ENCODE data around the gene SEPTIN11.
"Not testable (repeated sequence)": the region's sequence is repeated elsewhere in the genome, so short reads cannot be mapped to it uniquely, and the experiment has no call there.

Gene SEPTIN11

DNA sequence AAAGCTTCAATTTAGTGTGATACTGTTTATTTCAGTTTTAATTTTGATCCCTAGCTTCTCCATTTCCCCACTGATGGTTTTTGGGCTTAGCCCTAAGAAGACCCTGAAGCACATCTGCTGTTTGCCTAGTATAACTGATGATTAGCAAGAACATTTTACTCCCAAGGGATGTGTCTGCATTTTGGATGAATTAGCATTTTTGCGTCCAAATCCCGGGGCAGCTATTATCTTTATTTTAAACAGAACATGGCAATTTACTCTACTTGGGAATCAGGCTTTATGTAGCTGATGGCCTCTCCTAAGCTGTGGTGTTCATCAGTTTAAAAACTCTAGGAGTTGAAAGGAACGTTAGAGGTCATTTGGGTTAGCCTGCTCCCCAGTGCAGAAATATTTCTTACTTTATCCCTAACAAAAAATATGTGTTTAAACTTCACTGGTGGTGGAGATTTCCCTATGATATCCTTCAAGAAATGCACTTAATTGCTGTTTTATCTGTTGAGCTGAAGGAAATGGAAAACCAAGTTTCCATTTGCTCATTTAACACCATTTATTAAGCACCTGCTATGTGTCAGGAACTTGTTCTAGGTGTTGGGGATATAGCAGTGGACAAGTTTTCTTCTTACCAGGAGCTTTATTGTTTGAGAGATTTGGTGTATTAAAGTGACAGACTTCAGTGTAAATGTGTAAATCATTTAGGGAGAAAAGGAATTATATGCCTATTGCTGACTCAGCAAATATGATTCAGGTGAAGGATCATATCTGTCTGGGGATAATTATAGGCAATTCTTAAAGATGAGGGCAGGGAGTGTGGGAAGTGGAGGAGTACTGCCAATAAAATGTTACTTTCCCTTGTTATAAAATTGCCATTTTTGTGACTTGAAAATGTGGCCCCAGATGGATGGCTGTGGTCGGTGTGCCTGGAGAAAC lies 3.4 kb downstream of the SEPTIN11 start:
- no peak for DNase-seq

- DNase-seq: no peak
Observed at GRCh38 chr4:76953956-76954355, 4.4 kb downstream of the SEPTIN11 start.

DNA sequence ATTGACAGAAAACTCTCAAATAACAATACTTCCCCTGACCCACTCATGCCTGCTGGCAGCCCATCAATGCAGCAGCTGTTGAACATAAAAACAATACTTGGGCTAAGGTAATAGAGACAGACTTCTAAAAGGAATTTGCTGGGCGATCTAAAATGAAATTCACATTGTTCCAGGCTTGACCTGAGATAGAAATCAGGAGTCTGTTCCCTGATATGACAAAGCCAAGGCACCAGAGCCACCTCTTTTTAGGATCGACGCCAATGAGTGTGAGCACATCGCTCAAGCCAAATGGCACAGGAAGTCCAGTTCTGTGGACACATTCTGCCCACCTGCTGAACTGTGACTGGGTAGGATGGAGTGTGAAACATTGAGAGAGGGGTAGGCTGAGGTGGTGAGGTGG lies 4.9 kb downstream of the SEPTIN11 start:
- DNase-seq: no peak

DNA sequence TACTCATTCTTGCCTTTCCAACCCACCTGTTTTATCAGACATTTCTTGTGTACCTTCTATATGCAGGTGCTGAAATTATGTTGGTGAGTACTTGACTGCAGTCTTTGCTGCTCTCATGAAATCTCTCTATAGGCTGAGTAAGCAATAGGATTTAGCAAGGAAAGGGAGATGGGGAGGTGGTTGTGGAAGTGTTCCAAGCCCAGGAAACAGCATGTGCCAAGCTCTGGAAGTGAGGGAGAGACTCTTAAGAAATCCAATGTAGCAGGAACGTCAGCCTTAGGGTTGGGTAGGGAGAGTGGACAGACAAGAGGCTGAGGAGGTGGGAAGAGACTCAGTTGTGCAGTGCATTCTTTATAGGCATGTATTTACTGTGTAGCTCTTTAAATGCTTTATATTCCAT lies 5.6 kb downstream of the SEPTIN11 start:
- no peak for DNase-seq

GRCh38 chr4:76957004-76957738 lies 7.6 kb downstream of the SEPTIN11 start:
- DNase-seq: no peak

GRCh38 chr4:76958891-76959290 lies 9.3 kb downstream of the SEPTIN11 start:
- DNase-seq: no peak

- DNase-seq: no peak
Observed at GRCh38 chr4:76960014-76960413, 10.5 kb downstream of the SEPTIN11 start.

DNA sequence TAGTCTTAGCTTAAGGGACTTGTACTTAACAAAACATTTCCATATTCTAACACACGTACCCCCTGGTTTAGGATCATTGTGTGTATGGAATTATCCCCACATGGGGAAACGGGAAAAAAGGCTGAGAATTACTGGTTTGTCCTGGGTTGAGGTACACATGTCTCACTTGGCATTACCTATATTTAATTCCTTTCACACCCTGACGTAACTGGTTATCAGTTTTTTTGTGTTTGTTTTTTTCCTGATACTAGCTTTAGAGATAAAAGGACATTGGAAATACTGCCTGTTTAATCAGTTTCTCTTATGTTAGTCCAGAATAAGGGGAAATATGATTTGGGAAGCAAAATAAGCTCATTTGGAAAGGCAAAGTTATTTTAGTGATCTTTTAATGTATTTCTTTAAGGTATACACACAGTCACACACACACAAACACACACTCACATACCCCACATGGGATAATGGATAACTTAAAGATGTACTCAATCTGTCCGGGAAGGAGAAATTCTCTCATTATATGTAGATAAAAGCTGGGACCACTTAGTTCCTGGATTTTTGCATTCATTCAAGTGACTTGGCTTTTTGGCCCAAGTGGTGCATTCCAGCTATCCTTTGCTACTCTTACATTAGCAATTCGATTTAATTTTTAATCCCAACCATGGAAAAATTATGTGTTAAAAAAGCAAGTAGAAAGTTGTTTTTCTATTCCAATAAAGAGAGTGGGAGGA lies 13.0 kb downstream of the SEPTIN11 start:
- DNase-seq: no peak

DNA sequence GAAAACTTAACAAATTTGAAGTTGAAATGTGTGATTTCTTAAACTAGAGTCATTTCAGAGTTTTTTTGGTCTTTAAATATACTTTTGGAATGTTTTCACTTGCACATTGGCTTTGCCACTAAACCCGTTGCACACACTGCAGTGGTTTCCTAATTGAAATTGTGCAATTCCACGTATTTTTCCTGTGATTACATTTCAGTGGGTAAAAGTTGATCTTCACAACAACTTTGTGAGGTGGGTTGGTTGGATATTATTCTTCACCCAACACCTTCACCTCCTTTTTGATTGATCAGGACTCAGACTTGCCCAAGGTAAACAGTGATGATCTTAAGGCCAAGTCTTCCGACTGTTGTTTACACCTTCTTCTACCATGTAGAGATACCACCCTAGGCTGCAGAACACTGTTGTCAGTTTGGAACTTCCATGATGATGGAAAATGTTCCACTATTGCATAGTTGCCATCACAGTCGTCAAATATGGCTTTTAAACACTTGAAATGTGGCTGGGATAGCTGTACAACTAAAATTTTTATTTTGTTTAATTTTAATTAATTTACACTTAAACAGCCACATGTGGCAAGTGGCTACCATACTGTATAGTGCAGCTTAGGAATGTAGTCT lies 13.7 kb downstream of the SEPTIN11 start:
- DNase-seq: no peak

- DNase-seq: not testable (repeated sequence)
Observed at GRCh38 chr4:76963927-76964326, 14.4 kb downstream of the SEPTIN11 start.

DNA sequence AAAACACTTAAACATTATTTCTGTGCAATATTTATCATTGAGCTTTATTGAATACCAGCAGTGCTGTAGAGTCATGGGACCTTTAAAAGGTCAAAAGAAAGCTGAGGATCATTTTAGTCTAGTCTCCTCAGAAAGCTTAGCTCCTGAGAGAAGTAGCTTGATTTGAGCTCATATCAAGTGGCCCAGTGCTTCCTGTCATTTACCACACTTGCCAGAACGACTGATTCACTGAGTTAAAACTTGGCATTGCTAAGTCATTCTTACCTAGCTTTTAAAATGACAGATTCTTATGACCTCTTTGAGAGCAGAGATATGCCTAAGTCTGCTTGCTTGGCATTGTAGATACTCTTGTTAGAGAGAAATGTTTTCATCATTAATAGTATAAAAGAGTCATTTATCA lies 15.2 kb downstream of the SEPTIN11 start:
- no peak for DNase-seq

GRCh38 chr4:76965866-76966579 lies 16.5 kb downstream of the SEPTIN11 start:
- no peak for DNase-seq

DNA sequence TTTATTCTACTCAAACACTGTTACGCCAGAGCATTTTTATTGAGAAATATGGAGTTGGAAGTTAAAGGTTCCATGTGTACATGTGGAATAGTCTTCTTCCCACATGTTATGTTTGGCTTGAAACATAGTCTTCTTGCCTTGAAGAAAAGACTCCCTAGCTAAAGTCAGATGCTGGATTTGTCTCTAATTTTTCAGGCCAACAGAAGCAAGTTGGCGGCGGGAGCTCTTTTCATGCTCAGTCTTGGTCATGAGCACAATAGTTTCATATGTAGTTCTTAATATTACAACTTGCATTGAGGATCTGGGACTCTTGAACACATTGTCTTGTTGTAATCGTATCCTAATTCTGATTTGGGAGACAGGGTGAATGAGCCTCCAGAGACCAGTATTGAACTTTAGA lies 19.4 kb downstream of the SEPTIN11 start:
- DNase-seq: no peak

DNA sequence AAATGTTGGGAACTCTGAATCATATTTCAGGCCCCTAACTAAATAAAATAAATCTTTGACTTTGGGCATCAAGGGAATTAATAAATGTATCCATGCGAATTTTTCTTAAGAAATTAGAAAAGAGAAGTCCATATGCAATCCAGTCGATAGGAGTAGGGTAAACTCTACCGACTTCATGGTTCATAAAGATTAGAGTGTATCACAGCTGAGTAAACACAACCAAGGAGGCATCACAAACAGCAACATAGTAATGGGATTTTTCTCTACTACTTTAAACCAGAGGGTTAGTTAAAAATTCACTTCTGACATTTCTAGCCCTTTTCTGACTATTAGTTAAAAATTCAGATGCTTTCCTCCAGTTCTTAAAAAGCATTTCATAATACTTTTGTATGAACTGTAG lies 19.9 kb downstream of the SEPTIN11 start:
- DNase-seq: no peak

- DNase-seq: no peak
Observed at GRCh38 chr4:76969941-76970529, 20.5 kb downstream of the SEPTIN11 start.

GRCh38 chr4:76972306-76972705 lies 22.8 kb downstream of the SEPTIN11 start:
- DNase-seq: no peak

DNA sequence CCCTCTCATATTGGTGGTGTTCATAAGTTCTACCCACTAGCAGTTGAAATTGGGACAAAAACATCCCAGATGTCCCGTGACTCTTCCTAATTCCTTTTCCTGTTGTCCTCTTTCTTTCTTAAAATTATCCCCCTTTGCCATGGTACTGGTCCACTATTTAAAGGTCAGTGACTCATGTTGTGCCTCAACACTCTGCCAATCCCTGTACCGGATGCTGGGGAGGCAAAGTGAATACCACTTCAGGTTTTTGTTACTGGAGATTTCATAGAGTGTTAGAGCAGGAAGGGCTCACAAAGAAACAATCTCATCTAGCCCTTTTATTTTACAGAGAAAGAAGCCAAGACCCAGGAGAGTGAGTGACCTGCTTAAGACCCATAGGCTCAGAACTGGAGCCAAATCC lies 24.6 kb downstream of the SEPTIN11 start:
- no peak for DNase-seq

DNA sequence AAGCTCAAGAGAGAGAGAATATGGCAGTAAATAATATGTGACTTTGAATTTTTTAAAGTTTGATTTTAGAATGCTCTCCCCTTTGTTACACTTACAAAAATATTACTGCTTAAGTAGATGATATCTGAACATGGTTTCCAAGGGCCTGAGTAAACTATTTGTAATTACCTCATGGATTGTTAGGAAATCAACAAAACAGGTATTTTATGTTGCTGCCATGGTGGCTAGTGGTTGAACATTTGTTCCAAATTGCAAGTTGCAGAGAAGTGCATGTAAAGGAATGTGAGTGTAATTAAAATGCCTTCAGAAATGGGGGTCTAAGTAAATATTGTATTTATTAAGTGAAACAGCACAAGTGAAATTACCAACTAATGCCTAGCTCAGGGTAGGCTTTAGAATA lies 27.6 kb downstream of the SEPTIN11 start:
- DNase-seq: no peak

DNA sequence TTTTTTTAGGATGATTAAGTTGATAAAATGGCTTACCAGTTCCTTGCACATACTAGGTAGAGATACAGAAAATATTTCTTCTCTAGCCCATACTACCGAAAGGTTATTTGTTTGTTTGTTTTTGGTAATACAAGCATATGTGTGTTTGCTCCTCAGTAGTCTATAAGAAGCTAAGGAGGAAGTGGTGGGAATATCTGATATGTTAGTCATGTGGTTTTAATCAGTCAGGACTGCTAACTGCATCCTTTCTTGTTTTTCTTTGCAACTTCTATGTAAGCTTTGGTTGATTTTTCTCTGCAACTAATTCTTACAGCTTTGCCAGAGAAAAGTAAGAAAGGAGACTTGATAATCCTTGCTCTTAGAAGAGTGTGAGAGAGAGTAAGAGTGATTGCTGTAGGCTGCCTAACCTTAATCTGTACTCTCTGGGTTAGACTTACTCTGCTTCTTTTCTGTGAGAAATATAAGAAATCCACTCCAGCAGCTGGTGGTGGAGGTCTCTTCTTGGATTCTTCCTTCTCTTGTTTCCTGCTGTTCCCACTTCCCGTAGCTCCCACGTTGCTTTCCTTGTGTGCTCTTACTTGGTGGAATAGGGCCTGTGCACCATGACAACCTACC lies 28.3 kb downstream of the SEPTIN11 start:
- no peak for DNase-seq

GRCh38 chr4:76979236-76979635 lies 29.7 kb downstream of the SEPTIN11 start:
- DNase-seq: no peak

DNA sequence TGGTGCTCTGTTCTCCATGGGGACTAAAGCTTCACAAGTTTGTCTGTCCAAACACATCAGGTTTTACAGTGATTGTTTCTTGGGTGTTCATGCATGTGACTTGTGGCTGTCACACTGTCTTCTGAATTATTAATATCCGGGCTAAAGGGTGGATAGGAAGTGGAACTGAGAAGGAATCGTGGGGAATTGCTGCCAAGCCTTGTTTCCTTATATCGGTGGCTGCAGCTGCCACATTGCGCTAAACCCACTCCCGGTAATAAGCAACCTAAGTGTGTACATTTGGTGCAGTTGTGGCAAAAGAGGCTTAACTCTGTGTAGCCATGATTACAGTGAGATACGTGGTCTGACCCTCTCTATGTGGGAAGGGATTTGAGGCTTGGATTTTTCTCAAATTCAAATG lies 30.7 kb downstream of the SEPTIN11 start:
- no peak for DNase-seq

DNA sequence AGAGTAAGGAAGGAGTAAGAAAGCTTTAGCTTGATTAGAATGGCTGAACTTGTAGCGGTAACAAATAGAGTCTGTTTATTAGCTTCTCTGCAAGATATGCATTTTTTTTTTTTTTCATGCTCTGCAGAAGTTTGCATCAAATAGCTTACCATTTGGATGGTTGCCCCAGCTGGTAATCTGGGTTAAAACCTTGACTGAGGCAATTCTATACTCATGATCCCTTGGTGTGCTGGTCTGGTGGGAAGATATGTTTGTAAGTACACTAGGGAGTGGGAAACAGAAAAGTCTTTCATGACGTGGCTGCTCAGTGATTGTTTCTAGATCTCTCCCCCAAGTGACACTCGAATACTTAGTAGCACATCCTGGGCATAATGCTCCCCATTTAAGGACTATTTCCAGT lies 32.1 kb downstream of the SEPTIN11 start:
- DNase-seq: no peak

All from stimulated activated CD4-positive, alpha-beta T cell treated with anti-CD3 and anti-CD28 coated beads, Interleukin-4, amount 100 ng/mL, for 4 hours (primary cell).